Transverse colon (tissue), 4 donors: Measurements from ENCODE around the gene RPL9. TPM values are rescaled to one million over a fixed set of nuclear protein-coding genes. Genes with fewer than 3 reads are reported as not detected.

Source experiments
- DNase-seq: peaks from one replicate; pipeline ENCODE4 v3.0.0-alpha.2; 2019
- H3K27ac ChIP-seq, 4 donors: fragments of 200-600 bp; sonication (generic); 2 replicates each; pipeline ENCODE4 v1.5.1; 2016 to 2018; ENCODE audit warnings: inconsistent platforms in 4 of 4
- H3K27me3 ChIP-seq: fragments of 200-600 bp; sonication (generic); 2 replicates; pipeline ENCODE4 v1.5.1; 2017; ENCODE audit warnings: inconsistent platforms
- H3K36me3 ChIP-seq, 4 donors: fragments of 200-600 bp; sonication (generic); 2 replicates each; pipeline ENCODE4 v1.5.1; 2017 to 2019; ENCODE audit warnings: inconsistent platforms in 4 of 4
- H3K4me1 ChIP-seq, 4 donors: fragments of 200-600 bp; sonication (generic); 2 replicates each; pipeline ENCODE4 v1.5.1; 2017 to 2020; ENCODE audit warnings: inconsistent platforms in 4 of 4
- H3K4me3 ChIP-seq, 4 donors: fragments of 200-600 bp; sonication (generic); 1 replicate in 1 of 4; 2 replicates in 3 of 4; pipeline versions ENCODE4 v1.5.1 to v1.6.1; 2017 to 2019; ENCODE audit warnings: inconsistent platforms in 4 of 4
- H3K9me3 ChIP-seq, 2 donors: fragments of 200-600 bp; sonication (generic); 2 replicates each; pipeline ENCODE4 v1.5.1; 2017 to 2019; ENCODE audit warnings: inconsistent platforms in 2 of 2
- CTCF ChIP-seq, 5 experiments: fragments of 200-600 bp in 3 of 5; fragments of 450-650 bp in 2 of 5; sonication (generic) in 3 of 5; IDR thresholded peaks; 1 replicate in 2 of 5; 2 replicates in 3 of 5; pipeline ENCODE4 v1.5.1; 2016 to 2017; ENCODE audit warnings: antibody characterized with exemption in 5 of 5, inconsistent platforms in 3 of 5, mild to moderate bottlenecking in 2 of 5, moderate library complexity in 1 of 5
- EP300 ChIP-seq: sonication (generic); formaldehyde crosslinking; IDR thresholded peaks from one replicate; pipeline ENCODE4 v1.6.1; 2017; ENCODE audit warnings: antibody characterized with exemption, low read depth
- POLR2A ChIP-seq: fragments of 450-650 bp; IDR thresholded peaks from one replicate; pipeline ENCODE4 v1.6.1; 2016; ENCODE audit warnings: antibody characterized with exemption, mild to moderate bottlenecking, moderate library complexity
- POLR2AphosphoS5 ChIP-seq, 3 donors: sonication (generic); formaldehyde crosslinking; IDR thresholded peaks; one replicate each; pipeline ENCODE4 v1.6.1; 2016; ENCODE audit warnings: antibody characterized with exemption in 3 of 3
- WGBS, 2 donors: methylation state at CpG; one replicate each; pipeline ENCODE4 v1.1.5; 2018; ENCODE audit warnings: low coverage in 1 of 2; 5-methylcytosine and 5-hydroxymethylcytosine counted together
- in situ Hi-C, 4 donors: fragments of 200-750 bp; cut with MboI; loops; one replicate each; pipeline versions ENCODE4 v1.15.0 to v1.15.1; 2017; ENCODE audit warnings: low sequenced_read_pairs in 3 of 4, low pct_ligation_motif_present in 1 of 4, low pct_unique_long_range_greater_than_20kb in 1 of 4
- intact Hi-C: fragments of 100-400 bp; cut with DNase I; formaldehyde crosslinking; loops from one replicate; pipeline ENCODE4 v1.15.1; 2023; ENCODE audit warnings: low total_unique reads
- total RNA-seq, 4 donors: library from RNA; depleted of rRNA; stranded (reverse); fragments of >200 nt; gene quantifications; one replicate each; pipeline ENCODE4 v1.1.0, GENCODE V29; 2016

RPL9 gene
- total RNA-seq, 4 donors from 2014 or later = 408 to 2,811 (median 1,755) TPM

DNA sequence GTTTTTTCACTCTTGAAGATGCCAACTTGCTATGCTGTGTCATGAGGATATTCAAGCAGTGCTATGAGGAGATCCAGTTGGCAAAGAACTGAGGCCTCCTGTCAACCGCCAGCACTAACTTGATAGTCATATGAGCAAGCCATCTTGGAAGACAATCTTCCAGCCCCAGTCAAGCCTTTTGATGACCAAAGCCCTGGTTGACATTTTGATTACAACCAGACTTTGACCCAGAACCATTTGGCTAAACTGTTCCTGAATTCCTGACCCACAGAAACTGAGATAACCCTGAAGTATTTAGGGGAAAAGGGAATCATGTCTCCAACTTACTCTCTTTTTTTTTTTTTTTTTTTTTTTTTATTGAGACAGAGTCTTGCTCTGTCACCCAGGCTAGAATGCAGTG, 35.6 kb upstream of the RPL9 start:
- H3K4me1 ChIP-seq = no peaks in the 10 kb centered on the region
- no peak for TF ChIP-seq CTCF (IDR thresholded peaks at IDR 0.05)
- TF ChIP-seq POLR2A = no peak
- no peak for TF ChIP-seq POLR2AphosphoS5 (IDR thresholded peaks at IDR 0.05)
- no peak for TF ChIP-seq EP300
- WGBS, 2 donors = 86% methylated on average over 1 of the region's 1 CpG; no CpG with 5 or more reads in 1 of the 2 donors
- no peak overlapping the region for H3K27ac ChIP-seq
- no peaks in the 10 kb centered on the region for H3K9me3 ChIP-seq
- H3K27me3 ChIP-seq = no peaks in the 10 kb centered on the region
- in situ Hi-C loops = loop anchor here in 1 of 4 donors (25.0 kb wide), 1 partner anchor 468 kb away; no protein-coding TSS in a partner anchor
- intact Hi-C loops = no loop called here
- no peak overlapping the region for H3K4me3 ChIP-seq
- no peak for DNase-seq
- H3K36me3 ChIP-seq = peaks cover 0 to 12% (median 4%) of the 10 kb centered on the region in 4 donors

- no peak for DNase-seq
- WGBS, 2 donors = 79 to 90% methylated on average over 2 of the region's 2 CpGs
- H3K4me3 ChIP-seq = no peak overlapping the region
- intact Hi-C loops (no loop called here), in situ Hi-C loops (loop anchor here in 1 of 4 donors (25.0 kb wide), 1 partner anchor 472 kb away; no protein-coding TSS in a partner anchor)
- TF ChIP-seq EP300 (no peak), POLR2AphosphoS5 (IDR thresholded peaks at IDR 0.05) (no peak), POLR2A (no peak), CTCF (IDR thresholded peaks at IDR 0.05) (no peak)
- no peaks in the 10 kb centered on the region for H3K9me3 ChIP-seq
- no peaks in the 10 kb centered on the region for H3K27me3 ChIP-seq
- no peaks in the 10 kb centered on the region for H3K4me1 ChIP-seq
- H3K27ac ChIP-seq = no peak overlapping the region
- no peaks in the 10 kb centered on the region for H3K36me3 ChIP-seq
Measured at GRCh38 chr4:39490322-39490721, 31.6 kb upstream of the RPL9 start.

GRCh38 chr4:39486221-39486804, 27.6 kb upstream of the RPL9 start:
- WGBS, 2 donors = 83 to 86% methylated on average over 8 to 10 of the region's 10 CpGs
- DNase-seq = no peak
- no peaks in the 10 kb centered on the region for H3K4me1 ChIP-seq
- intact Hi-C loops = no loop called here
- no peaks in the 10 kb centered on the region for H3K36me3 ChIP-seq
- H3K4me3 ChIP-seq = no peak overlapping the region
- peaks cover 0 to 5% of the 10 kb centered on the region in 2 donors for H3K9me3 ChIP-seq
- in situ Hi-C loops = loop anchor here in 1 of 4 donors (25.0 kb wide), 1 partner anchor 476 kb away; no protein-coding TSS in a partner anchor
- H3K27me3 ChIP-seq = no peaks in the 10 kb centered on the region
- H3K27ac ChIP-seq = no peak overlapping the region
- TF ChIP-seq EP300 = no peak
- no peak for TF ChIP-seq CTCF (IDR thresholded peaks at IDR 0.05)
- TF ChIP-seq POLR2AphosphoS5 (IDR thresholded peaks at IDR 0.05) = no peak
- no peak for TF ChIP-seq POLR2A

- no peak overlapping the region for H3K4me3 ChIP-seq
- no peaks in the 10 kb centered on the region for H3K27me3 ChIP-seq
- no peak for DNase-seq
- intact Hi-C loops (no loop called here), in situ Hi-C loops (loop anchor here in 1 of 4 donors (25.0 kb wide), 1 partner anchor 478 kb away; no protein-coding TSS in a partner anchor)
- peaks cover 0 to 5% of the 10 kb centered on the region in 2 donors for H3K9me3 ChIP-seq
- 50 to 85% methylated on average over 2 to 6 of the region's 6 CpGs for WGBS, 2 donors
- TF ChIP-seq CTCF (IDR thresholded peaks at IDR 0.05) = no peak
- no peak for TF ChIP-seq POLR2A
- H3K36me3 ChIP-seq = no peaks in the 10 kb centered on the region
- H3K4me1 ChIP-seq = no peaks in the 10 kb centered on the region
- H3K27ac ChIP-seq = no peak overlapping the region
Measured at GRCh38 chr4:39484582-39485272, 26.0 kb upstream of the RPL9 start.
